Cardiac septum (tissue), 1 donor: ENCODE results near the gene TENT4B. TPM values are rescaled to one million over a fixed set of nuclear protein-coding genes. Genes with fewer than 3 reads are reported as not detected.

Source experiments
- DNase-seq: peaks from one replicate; pipeline ENCODE4 v3.0.0-alpha.2; 2020; ENCODE audit warnings: low spot score
- intact Hi-C: fragments of 100-400 bp; cut with DNase I; formaldehyde crosslinking; loops from one replicate; pipeline ENCODE4 v1.14.0; 2022
- total RNA-seq: library from RNA; stranded (reverse); fragmentation: NEBNext Ultra II Directional; extraction: Animal tissue kit (Norgen Biotek cat#: 25700); gene quantifications from one replicate; pipeline ENCODE4 v1.2.1, GENCODE V29; 2021
- donor health status: DM: no; HTN: no; CAD: no.

Gene TENT4B
- total RNA-seq, 1 donor from 2014 or later = 9.1 TPM

DNA sequence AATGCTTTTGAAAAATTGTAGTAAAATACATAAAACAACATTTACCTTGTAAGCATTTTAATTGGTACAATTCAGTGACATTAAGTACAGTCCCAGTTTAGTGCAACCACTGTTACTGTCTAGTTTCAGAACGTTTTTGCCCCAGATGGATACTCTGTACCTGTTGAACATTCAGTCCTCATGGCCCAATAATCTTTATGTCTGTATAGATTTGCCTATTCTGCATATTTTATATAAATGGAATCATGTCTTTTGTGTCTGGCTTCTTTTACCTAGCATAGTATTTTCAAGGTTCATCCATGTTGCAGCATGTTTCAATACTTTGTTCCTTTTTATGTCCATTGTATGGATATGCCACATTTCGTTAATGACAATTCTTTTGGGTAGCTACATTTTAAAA, 37.2 kb downstream of the TENT4B start:
- intact Hi-C loops = no loop called here
- no peak for DNase-seq

DNA sequence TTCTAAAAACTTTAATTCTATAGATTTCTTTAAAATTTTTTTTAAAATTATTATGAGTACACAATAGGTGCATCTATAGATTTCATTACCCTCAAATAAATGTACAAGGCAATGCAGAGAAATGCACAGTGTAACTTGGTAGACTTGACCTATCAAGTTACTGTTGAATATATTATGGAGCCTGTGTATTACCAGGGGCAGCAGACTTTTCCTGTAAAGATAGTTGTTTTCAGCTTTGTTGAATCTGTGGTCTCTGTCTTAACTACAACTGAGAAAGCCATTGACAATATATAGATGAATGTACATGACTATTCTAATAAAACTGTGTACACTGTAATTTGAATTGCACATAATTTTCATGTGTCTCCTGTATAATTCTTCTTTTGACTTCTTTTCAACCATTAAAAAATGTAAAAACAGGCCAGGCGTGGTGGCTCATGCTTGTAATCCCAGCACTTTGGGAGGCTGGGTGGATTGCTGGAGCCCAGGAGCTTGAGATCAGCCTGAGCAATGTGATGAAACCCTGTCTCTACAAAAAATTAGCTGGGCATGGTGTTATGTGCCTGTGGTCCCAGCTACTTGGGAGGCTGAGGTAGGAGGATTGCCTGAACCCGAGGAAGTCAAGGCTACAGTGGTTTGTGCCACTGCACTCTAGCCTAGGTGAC, 39.4 kb downstream of the TENT4B start:
- DNase-seq = no peak
- intact Hi-C loops = no loop called here

DNA sequence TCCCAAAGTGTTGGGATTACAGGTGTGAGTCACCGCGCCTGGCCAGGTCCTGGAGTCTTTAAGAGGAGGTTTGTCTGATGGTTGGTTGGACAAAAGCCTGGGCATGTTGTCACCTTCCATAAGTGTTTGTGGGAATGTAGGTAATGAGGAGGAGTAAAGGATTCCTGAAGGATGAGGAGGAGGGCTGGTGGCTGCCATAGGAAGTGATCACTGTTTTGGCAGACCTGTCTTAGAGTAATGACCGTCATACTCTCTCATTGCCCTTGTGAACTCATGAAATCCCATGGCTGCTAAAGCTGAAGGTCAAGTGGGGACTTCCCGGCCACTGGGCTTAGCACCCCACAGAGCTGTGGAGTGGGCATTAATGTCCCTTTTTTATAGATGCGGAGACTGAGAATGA, 40.5 kb downstream of the TENT4B start:
- intact Hi-C loops = no loop called here

DNA sequence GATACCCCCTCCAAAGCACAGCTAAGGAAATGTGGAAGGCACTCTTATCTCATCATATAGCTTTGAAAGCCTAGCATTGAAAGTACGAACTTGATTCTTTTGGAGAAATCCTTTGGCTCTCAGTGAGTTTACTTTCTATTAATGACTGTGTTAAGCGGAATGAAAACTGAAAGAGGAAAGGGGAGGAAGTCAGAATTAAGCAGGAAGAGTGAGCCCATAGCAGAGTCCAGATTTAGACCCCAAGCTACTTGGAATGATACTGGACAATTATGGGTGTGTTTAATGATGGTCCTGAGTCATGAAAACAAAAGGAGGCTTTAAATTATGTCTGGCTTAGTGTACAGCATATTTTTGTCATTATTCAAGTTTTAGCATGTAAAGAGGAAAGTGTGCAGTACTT, 42.2 kb downstream of the TENT4B start:
- no peak for DNase-seq
- intact Hi-C loops = no loop called here

More for the DNA sequence above, 40.5 kb downstream of the TENT4B start:
- DNase-seq = no peak

DNA sequence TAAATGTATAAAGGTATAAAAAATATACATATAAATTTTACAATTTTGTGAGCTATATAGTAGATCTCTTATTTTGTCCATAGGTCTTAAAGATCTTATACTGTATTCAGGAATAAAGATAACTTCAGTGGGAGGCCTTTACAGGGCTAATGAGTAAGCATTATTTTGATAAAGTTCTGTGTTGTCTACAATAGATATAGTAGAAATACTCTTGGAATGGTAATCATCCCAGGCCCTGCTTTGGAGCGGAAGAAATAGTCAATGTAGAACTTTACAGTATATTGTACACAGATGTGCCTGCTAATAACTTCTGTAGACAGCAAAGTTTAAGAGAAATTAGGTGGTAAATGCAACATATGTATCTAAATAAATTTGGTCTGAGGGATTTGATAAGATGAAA, 42.6 kb downstream of the TENT4B start:
- intact Hi-C loops = no loop called here

DNA sequence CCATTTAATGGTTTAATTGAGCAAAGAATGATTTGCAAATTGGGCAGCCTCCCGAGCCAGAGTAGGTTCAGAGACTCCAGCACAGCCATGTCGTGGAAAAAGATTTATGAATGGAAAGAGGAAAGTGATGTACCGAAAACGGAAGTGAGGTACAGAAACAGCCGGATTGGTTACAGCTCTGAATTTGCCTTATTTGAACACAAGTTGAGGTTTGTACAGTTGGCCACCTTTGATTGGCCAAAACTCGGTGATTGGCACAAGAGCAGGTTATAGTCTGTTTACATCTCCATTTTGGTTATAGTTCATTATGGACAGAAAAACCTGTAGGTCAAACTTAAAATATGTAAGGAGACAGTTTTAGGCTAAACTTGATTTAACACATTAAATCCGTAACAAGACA, 44.5 kb downstream of the TENT4B start:
- intact Hi-C loops = no loop called here

More for the DNA sequence above, 42.6 kb downstream of the TENT4B start:
- DNase-seq = no peak

DNA sequence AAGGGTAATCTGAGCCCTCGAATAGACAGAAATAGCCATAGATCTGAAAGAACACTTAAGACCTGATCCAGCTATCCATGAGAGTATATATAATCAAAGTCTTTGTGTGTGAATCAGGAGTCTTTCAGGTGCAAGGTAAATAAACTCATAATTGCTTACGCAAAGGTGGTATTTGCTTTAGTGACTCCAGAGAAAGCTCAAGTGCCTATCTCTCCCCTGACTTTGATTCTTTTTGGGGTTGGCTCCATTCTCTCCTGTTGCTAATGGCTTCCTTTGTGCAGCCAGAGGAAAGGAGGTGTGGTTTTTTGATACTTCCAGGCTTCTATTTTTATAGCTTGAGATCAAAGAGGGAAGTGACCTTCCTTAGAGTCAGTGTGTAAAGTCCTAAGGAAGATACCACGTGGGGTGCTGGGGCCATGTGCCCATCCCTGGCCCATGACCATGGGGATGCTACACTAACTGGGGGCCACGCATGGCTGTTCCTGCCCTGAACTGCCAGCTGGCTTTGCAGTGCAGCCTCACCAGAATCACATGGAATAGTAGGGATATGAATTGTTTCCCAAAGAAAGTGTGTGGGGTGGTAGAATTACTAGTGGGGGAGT, 45.8 kb downstream of the TENT4B start:
- intact Hi-C loops = no loop called here
- DNase-seq = no peak

More for the DNA sequence above, 44.5 kb downstream of the TENT4B start:
- no peak for DNase-seq

DNA sequence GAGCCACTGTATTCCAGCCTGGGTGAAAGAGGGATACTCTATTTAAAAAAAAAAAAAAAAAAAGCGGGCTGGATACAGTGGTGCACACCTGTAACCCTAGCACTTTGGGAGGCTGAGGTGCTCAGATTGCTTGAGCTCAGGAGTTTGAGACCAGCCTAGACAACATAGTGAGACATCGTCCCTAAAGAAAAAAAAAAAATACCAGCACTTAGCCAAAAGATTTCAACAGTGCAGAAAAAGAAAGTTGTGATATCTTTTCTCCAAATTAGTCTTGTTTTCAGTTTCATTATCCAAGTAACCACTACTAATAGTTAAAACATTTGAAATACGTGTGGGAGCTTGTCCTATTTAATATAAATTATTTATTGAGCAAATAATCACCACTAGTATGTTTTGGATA, 48.7 kb downstream of the TENT4B start:
- DNase-seq = no peak
- intact Hi-C loops = no loop called here

DNA sequence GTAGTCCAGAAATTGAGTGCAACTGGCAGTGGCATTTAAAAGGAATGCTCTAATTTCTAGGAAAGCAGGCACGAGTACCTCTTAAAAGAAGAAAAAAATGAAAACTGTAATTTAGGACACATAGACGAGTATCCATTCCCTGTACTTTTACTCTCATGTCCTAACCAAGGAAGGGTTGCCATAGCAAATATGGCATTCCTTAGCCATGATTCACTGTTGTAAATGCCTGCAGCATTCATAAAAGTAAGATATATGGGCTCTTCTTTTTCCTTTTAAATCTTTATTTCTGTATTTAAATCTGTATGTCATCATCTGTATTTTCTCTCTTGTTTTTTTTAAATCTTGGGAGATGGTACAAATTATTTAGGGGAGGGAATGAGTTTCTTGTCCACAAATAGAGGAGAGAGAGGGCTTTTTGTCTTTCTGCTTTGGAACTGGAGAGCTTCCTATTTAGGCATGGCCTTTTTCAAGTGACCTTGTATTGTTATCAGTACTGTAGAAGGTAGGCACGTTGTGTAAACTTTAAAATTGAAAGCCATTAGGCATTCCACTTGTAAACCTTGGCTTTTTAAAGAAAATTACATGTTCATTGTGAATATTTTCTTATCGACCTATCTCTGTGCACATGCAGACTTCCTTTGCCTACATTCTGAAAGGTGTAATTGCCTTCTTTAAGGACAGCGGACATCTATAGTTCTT, 50.0 kb downstream of the TENT4B start:
- no peak for DNase-seq

DNA sequence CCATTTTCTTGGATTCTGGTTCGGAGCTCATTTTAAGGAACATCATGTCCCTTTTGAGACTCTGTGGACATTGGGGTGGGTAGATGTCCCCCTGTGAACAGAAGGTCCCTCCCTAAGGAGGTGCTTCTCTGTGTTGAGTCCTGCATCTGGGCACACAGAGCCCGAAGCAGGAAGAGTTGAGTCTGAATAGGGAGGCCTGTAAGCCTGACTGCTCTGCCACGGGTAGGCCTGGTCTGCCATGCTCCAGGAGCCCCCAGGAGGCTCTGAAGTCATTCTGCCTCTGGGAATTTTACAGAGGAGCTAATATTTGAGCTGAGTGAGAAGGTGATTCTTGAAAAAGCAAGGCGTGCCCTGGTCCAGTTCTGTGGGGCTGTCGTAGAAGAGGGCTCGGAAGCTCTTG, 50.6 kb downstream of the TENT4B start:
- intact Hi-C loops = no loop called here
- DNase-seq = no peak

More for the DNA sequence above, 50.0 kb downstream of the TENT4B start:
- intact Hi-C loops = no loop called here

DNA sequence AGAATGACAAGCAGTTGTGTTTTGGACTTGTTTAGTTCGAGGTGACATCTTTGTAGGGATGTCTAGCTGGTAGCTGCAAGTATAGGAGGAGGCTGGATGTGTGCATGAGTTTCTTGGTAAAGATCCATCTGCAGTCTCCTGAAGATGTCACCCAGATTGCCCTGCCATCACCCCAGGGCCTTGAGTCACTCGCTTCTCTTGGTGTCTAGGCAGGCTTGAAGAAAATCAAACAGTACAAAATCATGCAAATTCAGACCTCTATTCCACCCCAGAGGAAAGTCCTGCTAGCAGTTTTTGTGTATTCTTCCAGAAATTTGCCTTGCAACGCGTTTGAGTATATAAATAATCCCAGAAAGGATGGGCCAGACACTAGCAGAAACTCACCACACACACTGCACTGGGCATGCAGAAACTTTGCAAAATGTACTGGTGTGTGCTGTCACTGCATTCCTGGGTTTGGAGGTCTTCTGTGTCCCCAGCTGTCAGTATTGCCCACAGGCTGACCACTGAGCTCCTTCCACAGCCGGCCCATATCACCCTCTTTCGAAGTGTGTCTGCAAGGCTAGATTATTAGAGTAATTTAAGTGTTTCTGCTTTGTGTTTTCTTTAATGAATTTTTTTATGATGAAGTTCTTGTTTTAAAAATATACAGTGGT, 51.5 kb downstream of the TENT4B start:
- intact Hi-C loops = no loop called here
- no peak for DNase-seq

DNA sequence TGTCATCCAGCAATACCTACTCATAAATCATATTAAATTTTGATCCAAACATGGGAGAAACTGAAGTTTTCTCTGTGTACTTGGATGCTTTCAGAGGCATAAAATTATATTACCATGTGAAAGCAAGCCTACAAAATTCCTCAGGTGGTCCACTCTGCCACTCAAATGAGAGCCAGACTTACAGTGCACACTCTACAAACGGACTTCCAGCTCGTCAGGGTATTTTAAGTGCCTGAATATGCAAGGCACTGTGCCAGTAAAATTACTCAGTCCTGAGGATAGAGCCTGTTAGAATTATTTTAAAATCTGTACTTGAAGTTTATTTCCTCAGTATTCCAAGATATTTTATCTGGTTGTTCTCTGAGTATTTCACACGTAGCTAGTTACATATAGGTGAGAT, 54.5 kb downstream of the TENT4B start:
- intact Hi-C loops = no loop called here
- no peak for DNase-seq

DNA sequence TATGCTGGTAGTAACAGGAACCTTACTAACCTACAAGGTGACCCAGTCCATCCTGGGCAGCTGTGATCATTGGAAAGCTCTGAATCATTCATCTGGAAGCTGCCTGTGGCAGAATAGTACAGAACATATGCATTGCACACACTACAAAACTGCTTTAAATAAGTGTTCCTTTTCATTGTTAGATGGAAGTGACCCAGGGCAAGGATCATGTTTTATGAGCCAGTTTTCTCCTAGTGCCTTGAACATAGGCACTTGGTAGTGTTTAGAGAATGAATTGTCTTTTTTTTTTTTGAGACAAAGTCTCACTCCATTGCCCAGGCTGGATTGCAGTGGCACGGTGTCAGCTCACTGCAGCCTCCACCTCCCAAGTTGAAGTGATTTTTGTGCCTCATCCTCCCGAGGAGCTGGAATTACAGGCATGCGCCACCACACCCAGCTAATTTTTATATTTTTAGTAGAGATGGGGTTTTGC, 55.4 kb downstream of the TENT4B start:
- no peak for DNase-seq
- intact Hi-C loops = no loop called here

DNA sequence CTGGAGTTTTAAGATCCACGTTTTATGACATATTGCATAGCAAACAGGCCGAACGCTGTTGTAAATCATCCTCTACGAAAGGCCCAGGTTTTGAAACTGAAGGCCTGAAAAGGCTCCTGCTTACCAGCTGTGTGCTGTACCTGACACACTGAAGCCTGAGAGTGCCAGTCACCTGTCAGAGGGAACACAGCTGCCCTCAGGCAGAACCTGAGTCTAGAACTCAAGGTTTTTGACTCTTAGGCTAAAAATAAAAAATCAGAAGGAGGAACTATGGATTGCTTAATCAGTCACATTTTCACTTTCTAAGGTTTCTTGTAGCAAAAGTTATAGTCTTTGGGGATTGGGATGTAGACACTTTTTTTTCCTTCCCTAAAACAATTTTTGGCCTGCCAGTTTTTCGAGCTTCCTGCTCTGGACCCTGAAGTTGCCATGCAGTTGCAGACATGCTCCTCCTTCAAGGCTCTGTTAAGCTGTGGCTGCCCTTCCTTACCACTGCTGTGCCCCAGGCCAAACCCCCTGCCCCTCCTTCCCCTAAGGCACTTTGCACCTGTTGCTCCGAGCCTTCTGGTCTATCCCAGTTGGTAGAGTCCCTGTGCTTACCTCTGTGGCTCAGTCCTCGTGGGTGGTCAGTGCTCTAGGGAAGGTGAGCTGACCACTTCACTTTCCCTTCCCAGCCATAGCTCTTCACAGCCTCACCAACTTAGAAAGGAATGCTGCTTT, 56.6 kb downstream of the TENT4B start:
- DNase-seq = no peak
- intact Hi-C loops = loop anchor here (2.0 to 10.0 kb wide), 5 partner anchors 55 to 458 kb away; partner anchors contain the start of genes BRD7 and CNEP1R1

DNA sequence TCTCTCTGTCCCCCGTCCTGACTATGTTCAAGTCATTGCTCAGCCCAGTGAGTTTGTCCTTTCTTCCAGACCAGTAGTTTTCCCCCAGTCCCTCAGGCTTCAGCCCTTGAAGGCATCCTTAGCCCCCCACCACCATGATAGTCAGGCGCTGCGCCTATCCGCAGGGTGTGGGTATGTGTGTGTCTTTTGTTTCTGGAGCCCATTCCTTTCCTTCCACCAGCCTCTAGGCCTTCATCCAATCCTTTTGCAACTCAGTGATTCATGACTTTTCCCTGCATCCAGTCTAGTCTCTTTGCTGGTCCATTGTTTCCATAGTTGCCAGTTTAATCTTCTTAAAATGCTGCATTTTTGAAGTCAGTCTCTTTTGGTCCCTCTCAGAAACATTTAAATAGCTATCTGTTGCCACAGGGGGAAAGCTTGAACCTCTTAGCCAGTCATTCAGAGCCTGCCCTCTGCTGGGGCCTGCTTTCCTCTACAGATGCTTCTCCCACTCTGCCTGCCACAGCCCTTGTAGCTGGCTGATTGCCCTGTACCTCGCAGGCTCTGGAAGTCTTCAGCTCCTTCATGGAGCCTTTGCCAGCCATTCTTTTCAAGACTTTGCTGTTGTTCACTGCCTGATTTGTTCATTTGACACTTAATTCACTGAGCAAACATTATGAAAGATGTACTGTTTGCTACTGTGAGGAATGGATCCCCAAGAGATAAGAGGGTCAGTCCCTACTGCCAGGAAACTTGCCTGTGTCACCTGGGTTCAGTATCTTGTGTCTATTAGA, 57.3 kb downstream of the TENT4B start:
- peak; percentile 86 for DNase-seq
- intact Hi-C loops = loop anchor here (2.0 to 10.0 kb wide), 5 partner anchors 56 to 457 kb away; partner anchors contain the start of genes BRD7 and CNEP1R1

DNA sequence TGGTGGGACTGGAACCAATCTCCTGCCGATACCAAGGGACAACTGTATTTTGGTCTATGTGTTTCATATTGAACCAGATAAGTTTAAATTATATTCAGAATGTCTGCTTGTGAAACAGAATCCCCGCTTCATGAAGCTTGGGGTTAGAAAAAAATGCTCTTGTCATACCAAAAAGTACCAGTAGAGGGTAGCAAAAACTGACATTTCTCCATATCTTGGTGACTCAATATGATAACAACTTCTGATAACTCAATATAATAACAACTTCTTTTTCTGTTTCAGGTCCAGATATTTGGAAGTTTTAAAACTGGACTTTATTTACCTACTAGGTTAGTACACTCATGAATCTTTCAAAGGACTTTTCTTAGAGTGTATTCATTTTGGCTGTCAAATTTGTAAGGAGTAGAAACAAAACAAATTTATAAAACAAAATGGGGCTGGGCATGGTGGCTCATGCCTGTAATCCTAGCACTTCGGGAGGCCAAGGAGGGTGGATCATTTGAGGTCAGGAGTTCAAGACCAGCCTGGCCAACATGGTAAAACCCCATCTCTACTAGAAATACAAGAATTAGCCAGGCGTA, 60.9 kb downstream of the TENT4B start:
- intact Hi-C loops = loop anchor here (5.0 to 10.0 kb wide), 2 partner anchors 151 to 453 kb away; partner anchors contain the start of gene BRD7
- DNase-seq = no peak

DNA sequence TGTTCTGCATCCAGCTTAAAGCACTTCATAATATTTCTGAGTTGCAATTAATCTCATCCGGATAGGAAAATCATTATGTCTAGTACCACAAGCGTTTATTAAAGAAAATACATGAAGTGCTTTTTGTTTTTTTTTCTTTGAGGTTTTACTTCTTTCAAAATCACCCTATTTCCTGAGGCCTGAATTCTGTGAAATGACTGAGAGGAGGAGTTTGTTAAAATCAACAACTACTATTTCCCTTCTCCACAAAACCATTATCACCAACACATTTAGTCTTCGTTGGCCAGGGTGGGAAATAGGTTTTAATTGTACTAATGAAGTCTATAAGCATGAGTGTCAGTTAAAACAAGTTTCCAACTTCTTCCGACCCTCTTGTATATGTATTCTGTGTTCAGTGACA, 62.6 kb downstream of the TENT4B start:
- intact Hi-C loops = loop anchor here (10.0 kb wide), 1 partner anchor 149 kb away; the partner anchor contains the start of gene BRD7
- DNase-seq = no peak

DNA sequence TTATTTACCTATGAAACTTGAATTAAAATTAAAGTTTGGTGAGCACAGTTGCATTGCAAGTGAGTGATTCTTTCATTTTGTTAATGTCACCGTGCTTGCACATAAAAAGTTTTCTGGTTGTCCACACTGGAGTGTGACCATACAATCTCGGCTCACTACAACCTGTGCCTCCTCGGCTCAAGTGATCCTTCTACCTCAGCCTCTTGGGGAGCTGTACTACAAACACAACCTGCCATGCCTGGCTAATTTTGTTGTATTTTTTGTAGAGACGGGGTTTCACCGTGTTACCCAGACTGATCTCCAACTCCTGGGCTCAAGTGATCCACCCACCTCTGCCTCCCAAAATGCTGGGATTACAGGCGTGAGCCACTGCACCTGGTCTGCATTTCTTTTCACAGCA, 63.1 kb downstream of the TENT4B start:
- DNase-seq = no peak
- intact Hi-C loops = loop anchor here (10.0 kb wide), 1 partner anchor 149 kb away; the partner anchor contains the start of gene BRD7
